NB4 (cell line): ENCODE data around the gene UGT1A4.

Experiments used
- CTCF ChIP-seq: IDR thresholded peaks from one replicate; pipeline ENCODE4 v1.5.1; 2012; ENCODE audit warnings: low read depth, low read length
- MAX ChIP-seq: IDR thresholded peaks from 2 replicates; pipeline ENCODE4 v1.6.1; 2011; ENCODE audit warnings: low read depth, low read length
- POLR2A ChIP-seq: IDR thresholded peaks from 2 replicates; pipeline ENCODE4 v1.6.1; 2011; ENCODE audit warnings: mild to moderate bottlenecking; ENCODE audit not compliant: insufficient read length; ENCODE audit errors: extremely low read depth

- no peak for TF ChIP-seq CTCF
- TF ChIP-seq POLR2A, result no peak
- no peak for TF ChIP-seq MAX
These were observed 16.3 kb upstream of the UGT1A4 start for GRCh38 chr2:233702238-233702637.
